DOHH2 (cell line): ENCODE results near the gene LCE5A.

Source experiments
- H3F3A ChIP-seq: fragments of 200-600 bp; sonication (generic), shearing (Covaris generic); 2 replicates; pipeline ENCODE4 v1.6.0; 2016; ENCODE audit warnings: antibody characterized with exemption, mild to moderate bottlenecking; ENCODE audit not compliant: control insufficient read depth, insufficient read depth
- H3K27ac ChIP-seq: fragments of 200-600 bp; sonication (generic); 2 replicates; pipeline ENCODE4 v1.5.1; 2014; ENCODE audit warnings: low read depth, mild to moderate bottlenecking, low read length, moderate library complexity
- H3K27me3 ChIP-seq: fragments of 200-600 bp; sonication (generic); 2 replicates; pipeline ENCODE4 v1.6.1; 2014; ENCODE audit warnings: mild to moderate bottlenecking, low read length, mixed read lengths; ENCODE audit not compliant: control insufficient read depth
- H3K36me3 ChIP-seq: fragments of 200-600 bp; sonication (generic); 2 replicates; pipeline ENCODE4 v1.6.1; 2014; ENCODE audit warnings: mild to moderate bottlenecking, low read length, moderate library complexity, mixed read lengths; ENCODE audit not compliant: control insufficient read depth
- H3K4me1 ChIP-seq: fragments of 200-600 bp; sonication (generic); 2 replicates; pipeline ENCODE4 v1.6.1; 2014; ENCODE audit warnings: mild to moderate bottlenecking, low read length, mixed read lengths; ENCODE audit not compliant: control insufficient read depth
- H3K4me2 ChIP-seq: fragments of 200-600 bp; sonication (generic); 2 replicates; pipeline ENCODE4 v1.6.0; 2014; ENCODE audit warnings: mild to moderate bottlenecking, low read length, moderate library complexity
- H3K4me3 ChIP-seq: fragments of 200-600 bp; sonication (generic); 2 replicates; pipeline ENCODE4 v1.5.1; 2014; ENCODE audit warnings: mild to moderate bottlenecking, low read length, mixed read lengths
- H3K79me2 ChIP-seq: fragments of 200-600 bp; sonication (generic); 2 replicates; pipeline ENCODE4 v1.6.1; 2014; ENCODE audit warnings: mild to moderate bottlenecking, low read length, mixed read lengths; ENCODE audit not compliant: control insufficient read depth
- H3K9me2 ChIP-seq: fragments of 200-600 bp; sonication (generic); replicated peaks from 2 replicates; pipeline ENCODE4 v1.6.1; 2014; ENCODE audit warnings: mild to moderate bottlenecking, low read length, mixed read lengths; ENCODE audit not compliant: control insufficient read depth
- H3K9me3 ChIP-seq: fragments of 200-600 bp; sonication (generic); 2 replicates; pipeline ENCODE4 v1.6.1; 2014; ENCODE audit warnings: antibody characterized with exemption, low read length, mixed read lengths; ENCODE audit not compliant: control insufficient read depth, insufficient read depth
- H4K20me1 ChIP-seq: fragments of 200-600 bp; sonication (generic); 2 replicates; pipeline ENCODE4 v1.6.0; 2014; ENCODE audit warnings: low read depth, mild to moderate bottlenecking, antibody characterized with exemption, low read length, moderate library complexity; ENCODE audit not compliant: control insufficient read depth, insufficient read depth
- CTCF ChIP-seq: fragments of 200-600 bp; sonication (generic); IDR thresholded peaks from one replicate; pipeline ENCODE4 v1.5.1; 2014; ENCODE audit warnings: antibody characterized with exemption, mild to moderate bottlenecking, low read depth, low read length; ENCODE audit not compliant: poor library complexity, severe bottlenecking
- EZH2phosphoT487 ChIP-seq: fragments of 200-600 bp; sonication (generic); IDR thresholded peaks from 2 replicates; pipeline ENCODE4 v1.6.1; 2017; ENCODE audit warnings: borderline replicate concordance, mild to moderate bottlenecking, antibody characterized with exemption, low read length, moderate library complexity, mixed read lengths

LCE5A gene

DNA sequence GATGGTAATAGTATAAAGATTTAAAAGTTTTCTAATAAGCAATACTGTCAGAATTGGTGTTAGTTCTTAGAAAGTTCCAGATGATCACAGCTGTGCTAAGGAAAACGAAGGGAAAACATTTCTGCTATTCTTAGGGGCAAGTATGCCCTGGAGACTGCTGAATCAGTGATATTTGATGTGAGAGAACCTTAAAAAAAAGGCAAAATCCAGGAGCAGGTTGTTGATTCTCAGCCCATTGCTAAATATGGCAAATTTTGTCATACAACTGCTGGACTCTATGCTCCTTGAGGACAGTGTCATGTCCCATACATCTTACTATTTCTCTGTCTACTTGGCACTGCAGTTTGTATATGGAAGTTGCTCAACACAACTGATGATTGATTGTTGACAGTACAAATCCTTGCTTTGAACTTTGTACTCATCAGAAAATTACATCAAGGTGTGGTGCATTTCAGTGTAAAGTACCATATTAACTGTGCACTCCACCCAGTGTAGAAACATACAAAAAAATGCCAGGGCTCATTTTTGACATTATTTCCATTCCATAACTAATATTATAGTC, 14.6 kb downstream of the LCE5A start:
- no peaks in the 10 kb centered on the region for H3K79me2 ChIP-seq

GRCh38 chr1:152533327-152533938, 22.8 kb downstream of the LCE5A start:
- no peak overlapping the region for H3K27ac ChIP-seq
- H3K27me3 ChIP-seq: no peaks in the 10 kb centered on the region
- no peaks in the 10 kb centered on the region for H3K36me3 ChIP-seq
- H3K4me2 ChIP-seq: no peak overlapping the region
- H3F3A ChIP-seq: no peaks in the 10 kb centered on the region
- H3K9me3 ChIP-seq: no peaks in the 10 kb centered on the region
- no peak overlapping the region for H3K4me3 ChIP-seq
- no peaks in the 10 kb centered on the region for H3K4me1 ChIP-seq
- H3K9me2 ChIP-seq: no peaks in the 10 kb centered on the region
- H3K79me2 ChIP-seq: no peaks in the 10 kb centered on the region
- TF ChIP-seq CTCF (peak; percentile 74), EZH2phosphoT487 (no peak)
- H4K20me1 ChIP-seq: no peaks in the 10 kb centered on the region

More for the DNA sequence above, 14.6 kb downstream of the LCE5A start:
- no peaks in the 10 kb centered on the region for H3K9me3 ChIP-seq
- H3K27me3 ChIP-seq: no peaks in the 10 kb centered on the region
- H3K4me2 ChIP-seq: no peak overlapping the region
- no peaks in the 10 kb centered on the region for H3F3A ChIP-seq
- no peak overlapping the region for H3K27ac ChIP-seq
- H3K4me1 ChIP-seq: no peaks in the 10 kb centered on the region
- H3K4me3 ChIP-seq: no peak overlapping the region
- TF ChIP-seq CTCF: no peak
- TF ChIP-seq EZH2phosphoT487: no peak
- H3K36me3 ChIP-seq: no peaks in the 10 kb centered on the region
- no peaks in the 10 kb centered on the region for H4K20me1 ChIP-seq
- H3K9me2 ChIP-seq: no peaks in the 10 kb centered on the region

DNA sequence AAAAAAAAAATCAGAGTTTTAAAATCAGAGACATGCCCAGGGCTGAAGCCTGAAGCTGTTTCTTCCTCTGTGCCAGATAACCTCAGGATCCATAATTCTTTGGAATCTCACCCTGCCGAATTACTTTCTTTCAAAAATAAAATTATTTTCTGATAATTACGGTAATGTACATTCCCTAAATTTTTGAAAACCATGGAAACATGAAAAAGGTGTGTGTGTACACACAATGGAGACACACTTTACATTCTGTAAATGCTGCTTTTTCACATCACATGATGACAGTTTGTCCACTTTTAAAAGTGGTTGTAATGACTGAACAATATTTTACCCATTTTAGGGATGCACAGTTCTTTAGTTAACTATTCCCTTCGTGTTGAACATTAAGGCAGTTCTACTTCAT, 25.2 kb downstream of the LCE5A start:
- Histone ChIP-seq H3K27ac (no peak overlapping the region), H3K4me2 (no peak overlapping the region), H3K27me3 (no peaks in the 10 kb centered on the region), H3K4me1 (no peaks in the 10 kb centered on the region), H4K20me1 (no peaks in the 10 kb centered on the region), H3K9me2 (no peaks in the 10 kb centered on the region), H3K79me2 (no peaks in the 10 kb centered on the region), H3K9me3 (no peaks in the 10 kb centered on the region), H3K36me3 (no peaks in the 10 kb centered on the region), H3K4me3 (no peak overlapping the region), H3F3A (no peaks in the 10 kb centered on the region)
- TF ChIP-seq EZH2phosphoT487 (no peak), CTCF (no peak)
